ENCODE results near the gene SPATA9. TPM values are rescaled to one million over a fixed set of nuclear protein-coding genes. Genes with fewer than 3 reads are reported as not detected.

Gene SPATA9
- total RNA-seq, 2 experiments from 2014 or later = not detected

DNA sequence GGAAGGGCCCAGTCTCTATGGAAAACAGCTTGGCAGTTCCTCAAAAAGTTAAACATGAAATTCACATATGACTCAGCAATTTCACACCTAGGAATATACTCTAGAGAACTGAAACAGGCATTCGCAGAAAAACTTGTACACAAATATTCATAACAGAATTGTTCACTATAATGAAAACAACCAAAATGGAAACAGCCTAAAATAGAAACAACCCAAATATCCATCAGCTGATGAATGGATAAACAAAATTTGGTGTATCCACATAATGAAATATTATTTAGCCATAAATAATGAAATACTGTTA lies 67.7 kb downstream of the SPATA9 start:
- Histone ChIP-seq H3K4me1 (ENCODE audit: insufficient read depth, low read length, poor library complexity, severe bottlenecking) (no peaks in the 10 kb centered on the region), H4K20me1 (ENCODE audit: insufficient read depth, low read length) (no peaks in the 10 kb centered on the region), H3K4me2 (ENCODE audit: low read length) (no peak overlapping the region), H3K4me3 (ENCODE audit: low read depth, low read length, poor library complexity, severe bottlenecking) (no peak overlapping the region), H2AFZ (ENCODE audit: low read length) (no peak overlapping the region), H3K9me2 (ENCODE audit: insufficient read depth, low read length) (no peaks in the 10 kb centered on the region), H3K36me3 (ENCODE audit: insufficient read depth, low read length) (no peaks in the 10 kb centered on the region), H3K79me2 (ENCODE audit: insufficient read depth, low read depth, low read length) (no peaks in the 10 kb centered on the region), H3K9me3 (ENCODE audit: low read length) (no peaks in the 10 kb centered on the region), H3K27ac (ENCODE audit: low read depth, low read length, poor library complexity, severe bottlenecking) (no peak overlapping the region)
- ChIA-PET POLR2A (interaction anchor here (0.7 kb wide), 1 partner anchor 74 kb away, joined by 3 read pairs; no protein-coding TSS in a partner anchor), CTCF (ENCODE audit: unreplicated experiment) (no interaction called here)
- BruUV-seq (replicated peaks) = no TSS peak
- DNase-seq (ENCODE audit: low spot score) = no peak
- no peak for TF ChIP-seq EZH2phosphoT487 (IDR thresholded peaks at IDR 0.05; ENCODE audit: borderline replicate concordance, low read depth, low read length)
- TF ChIP-seq, protein P1, sequence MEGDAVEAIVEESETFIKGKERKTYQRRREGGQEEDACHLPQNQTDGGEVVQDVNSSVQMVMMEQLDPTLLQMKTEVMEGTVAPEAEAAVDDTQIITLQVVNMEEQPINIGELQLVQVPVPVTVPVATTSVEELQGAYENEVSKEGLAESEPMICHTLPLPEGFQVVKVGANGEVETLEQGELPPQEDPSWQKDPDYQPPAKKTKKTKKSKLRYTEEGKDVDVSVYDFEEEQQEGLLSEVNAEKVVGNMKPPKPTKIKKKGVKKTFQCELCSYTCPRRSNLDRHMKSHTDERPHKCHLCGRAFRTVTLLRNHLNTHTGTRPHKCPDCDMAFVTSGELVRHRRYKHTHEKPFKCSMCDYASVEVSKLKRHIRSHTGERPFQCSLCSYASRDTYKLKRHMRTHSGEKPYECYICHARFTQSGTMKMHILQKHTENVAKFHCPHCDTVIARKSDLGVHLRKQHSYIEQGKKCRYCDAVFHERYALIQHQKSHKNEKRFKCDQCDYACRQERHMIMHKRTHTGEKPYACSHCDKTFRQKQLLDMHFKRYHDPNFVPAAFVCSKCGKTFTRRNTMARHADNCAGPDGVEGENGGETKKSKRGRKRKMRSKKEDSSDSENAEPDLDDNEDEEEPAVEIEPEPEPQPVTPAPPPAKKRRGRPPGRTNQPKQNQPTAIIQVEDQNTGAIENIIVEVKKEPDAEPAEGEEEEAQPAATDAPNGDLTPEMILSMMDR (conservative IDR thresholded peaks at IDR 0.05; ENCODE audit: low read length) = no peak
- intact Hi-C loops (cut with micrococcal nuclease; ENCODE audit: unreplicated experiment) = no loop called here

DNA sequence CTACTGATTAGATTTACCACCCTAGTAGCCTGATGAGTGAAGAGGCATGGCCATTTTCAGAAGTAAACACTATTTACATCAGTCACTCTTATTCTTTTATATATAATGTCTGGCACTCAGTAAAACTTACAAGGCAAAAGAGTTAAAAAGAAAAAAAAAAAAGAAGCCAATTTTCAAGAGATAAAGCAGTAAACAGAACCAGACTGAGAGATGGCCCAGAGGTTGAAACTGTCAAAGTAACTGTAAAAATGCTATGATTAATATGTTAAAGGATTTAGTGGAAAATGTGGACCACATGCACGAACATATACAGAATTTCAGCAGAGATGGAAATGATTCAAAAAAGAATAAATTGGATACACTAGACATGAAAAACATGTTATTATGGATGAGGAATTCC lies 69.3 kb downstream of the SPATA9 start:
- Histone ChIP-seq H3K4me3 (ENCODE audit: low read depth, low read length, poor library complexity, severe bottlenecking) (no peak overlapping the region), H3K27ac (ENCODE audit: low read depth, low read length, poor library complexity, severe bottlenecking) (no peak overlapping the region), H4K20me1 (ENCODE audit: insufficient read depth, low read length) (no peaks in the 10 kb centered on the region), H3K4me2 (ENCODE audit: low read length) (no peak overlapping the region), H2AFZ (ENCODE audit: low read length) (no peak overlapping the region), H3K9me2 (ENCODE audit: insufficient read depth, low read length) (no peaks in the 10 kb centered on the region), H3K4me1 (ENCODE audit: insufficient read depth, low read length, poor library complexity, severe bottlenecking) (no peaks in the 10 kb centered on the region), H3K79me2 (ENCODE audit: insufficient read depth, low read depth, low read length) (no peaks in the 10 kb centered on the region), H3K9me3 (ENCODE audit: low read length) (no peaks in the 10 kb centered on the region), H3K36me3 (ENCODE audit: insufficient read depth, low read length) (no peaks in the 10 kb centered on the region)
- intact Hi-C loops (cut with micrococcal nuclease; ENCODE audit: unreplicated experiment) = no loop called here
- ChIA-PET POLR2A (no interaction called here), CTCF (ENCODE audit: unreplicated experiment) (no interaction called here)
- TF ChIP-seq, protein P1 (conservative IDR thresholded peaks at IDR 0.05; ENCODE audit: low read length) = no peak
- no peak for TF ChIP-seq EZH2phosphoT487 (IDR thresholded peaks at IDR 0.05; ENCODE audit: borderline replicate concordance, low read depth, low read length)
- DNase-seq (ENCODE audit: low spot score) = no peak
- no TSS peak for BruUV-seq (replicated peaks)

DNA sequence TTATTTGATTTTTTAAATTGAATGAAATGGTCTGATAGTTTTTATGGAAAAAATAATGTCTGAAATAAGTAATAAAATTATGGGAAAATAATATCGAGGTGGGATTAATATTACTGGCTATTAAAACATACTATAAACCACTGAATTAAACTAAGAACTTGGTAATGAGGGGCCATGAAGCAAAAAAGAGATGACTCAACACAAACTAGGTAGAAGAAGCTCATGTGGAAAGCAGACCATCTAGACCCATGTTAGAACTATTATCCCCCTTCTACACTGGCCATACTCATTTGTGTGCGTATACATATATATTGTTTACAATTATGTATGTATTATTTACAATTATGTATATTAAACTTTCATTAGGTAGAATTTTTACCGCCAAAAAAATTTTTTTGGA lies 71.4 kb downstream of the SPATA9 start:
- no TSS peak for BruUV-seq (replicated peaks)
- H3K27ac ChIP-seq (ENCODE audit: low read depth, low read length, poor library complexity, severe bottlenecking) = no peak overlapping the region

More for the DNA sequence above, 71.4 kb downstream of the SPATA9 start:
- Histone ChIP-seq H3K9me3 (ENCODE audit: low read length) (no peaks in the 10 kb centered on the region), H3K4me1 (ENCODE audit: insufficient read depth, low read length, poor library complexity, severe bottlenecking) (no peaks in the 10 kb centered on the region), H3K4me3 (ENCODE audit: low read depth, low read length, poor library complexity, severe bottlenecking) (no peak overlapping the region), H3K9me2 (ENCODE audit: insufficient read depth, low read length) (no peaks in the 10 kb centered on the region), H4K20me1 (ENCODE audit: insufficient read depth, low read length) (no peaks in the 10 kb centered on the region), H3K79me2 (ENCODE audit: insufficient read depth, low read depth, low read length) (no peaks in the 10 kb centered on the region), H3K36me3 (ENCODE audit: insufficient read depth, low read length) (no peaks in the 10 kb centered on the region), H3K4me2 (ENCODE audit: low read length) (no peak overlapping the region), H2AFZ (ENCODE audit: low read length) (no peak overlapping the region)
- POLR2A ChIA-PET = interaction anchor here (0.6 kb wide), 1 partner anchor 130 kb away, joined by 6 read pairs; no protein-coding TSS in a partner anchor
- CTCF ChIA-PET (ENCODE audit: unreplicated experiment) = no interaction called here
- intact Hi-C loops (cut with micrococcal nuclease; ENCODE audit: unreplicated experiment) = no loop called here
- DNase-seq (ENCODE audit: low spot score) = no peak
- TF ChIP-seq, protein P1 (conservative IDR thresholded peaks at IDR 0.05; ENCODE audit: low read length) = no peak
- TF ChIP-seq EZH2phosphoT487 (IDR thresholded peaks at IDR 0.05; ENCODE audit: borderline replicate concordance, low read depth, low read length) = no peak
